Smooth muscle cell of the brain vasculature (primary cell): ENCODE results near the gene MCRIP2.
A peak's percentile ranks its signal among the peaks of the same experiment; 100 is the strongest.

Experiments
- DNase-seq: peaks from one replicate; pipeline ENCODE4 v3.0.0-alpha.2; 2012; ENCODE audit warnings: low read depth, low spot score

Gene MCRIP2

DNA sequence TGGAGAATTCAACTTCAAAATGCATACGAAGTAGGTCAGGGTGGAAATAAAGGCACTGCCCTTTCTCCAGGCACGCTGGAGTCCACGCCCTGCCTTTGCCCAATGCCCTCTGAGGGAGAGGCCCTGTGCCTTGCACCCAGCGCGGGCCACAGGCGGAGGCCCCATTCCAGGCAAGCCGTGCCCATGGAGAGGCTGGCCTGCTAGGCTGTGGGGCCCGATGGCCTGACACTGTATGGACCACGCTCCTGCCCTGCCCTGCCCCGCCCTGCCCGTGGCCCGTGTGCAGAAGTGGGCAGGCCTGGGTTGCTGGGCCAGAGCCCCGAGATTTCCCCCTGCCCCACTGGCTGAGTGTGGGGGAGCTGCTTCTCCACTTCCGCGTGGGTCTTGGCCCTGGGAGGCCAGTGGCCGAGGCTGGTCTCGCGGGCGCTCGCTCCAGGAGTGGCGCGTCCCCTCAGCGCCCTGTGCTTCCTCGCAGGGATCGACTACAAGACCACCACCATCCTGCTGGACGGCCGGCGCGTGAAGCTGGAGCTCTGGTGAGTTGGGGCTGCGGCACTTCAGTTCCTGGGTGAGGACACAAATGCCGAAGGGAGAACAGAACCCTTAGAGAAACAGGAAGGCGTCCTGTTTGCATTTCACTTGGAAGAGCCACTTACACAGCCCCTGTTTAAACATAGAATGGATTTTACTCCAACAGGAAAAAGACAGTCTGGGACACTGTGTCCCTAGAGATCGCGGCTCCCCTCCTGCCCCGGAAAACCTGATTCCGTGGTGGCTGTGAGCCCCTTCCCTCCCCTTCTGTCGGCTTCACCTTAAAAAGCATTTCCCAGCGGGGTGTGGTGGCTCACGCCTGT, 24.7 kb upstream of the MCRIP2 start:
- no peak for DNase-seq

DNA sequence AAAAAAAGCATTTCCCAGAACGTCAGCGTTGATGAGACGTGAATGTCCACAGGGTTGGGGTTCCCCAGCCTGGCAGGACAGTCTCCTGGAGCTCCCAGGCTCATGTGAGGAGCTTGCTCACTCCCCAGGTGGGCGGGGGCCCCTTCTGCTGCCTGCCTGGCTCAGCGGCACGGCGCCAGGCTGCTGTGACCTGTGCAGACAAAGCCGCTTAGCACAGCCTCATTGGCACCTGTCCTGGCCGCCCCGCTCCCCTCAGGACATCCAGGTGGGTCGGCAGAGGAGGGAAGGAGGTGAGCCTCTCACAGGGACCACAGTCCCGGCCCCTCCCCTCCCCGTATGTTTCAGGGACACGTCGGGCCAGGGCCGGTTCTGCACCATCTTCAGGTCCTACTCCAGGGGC, 23.8 kb upstream of the MCRIP2 start:
- DNase-seq: no peak

DNA sequence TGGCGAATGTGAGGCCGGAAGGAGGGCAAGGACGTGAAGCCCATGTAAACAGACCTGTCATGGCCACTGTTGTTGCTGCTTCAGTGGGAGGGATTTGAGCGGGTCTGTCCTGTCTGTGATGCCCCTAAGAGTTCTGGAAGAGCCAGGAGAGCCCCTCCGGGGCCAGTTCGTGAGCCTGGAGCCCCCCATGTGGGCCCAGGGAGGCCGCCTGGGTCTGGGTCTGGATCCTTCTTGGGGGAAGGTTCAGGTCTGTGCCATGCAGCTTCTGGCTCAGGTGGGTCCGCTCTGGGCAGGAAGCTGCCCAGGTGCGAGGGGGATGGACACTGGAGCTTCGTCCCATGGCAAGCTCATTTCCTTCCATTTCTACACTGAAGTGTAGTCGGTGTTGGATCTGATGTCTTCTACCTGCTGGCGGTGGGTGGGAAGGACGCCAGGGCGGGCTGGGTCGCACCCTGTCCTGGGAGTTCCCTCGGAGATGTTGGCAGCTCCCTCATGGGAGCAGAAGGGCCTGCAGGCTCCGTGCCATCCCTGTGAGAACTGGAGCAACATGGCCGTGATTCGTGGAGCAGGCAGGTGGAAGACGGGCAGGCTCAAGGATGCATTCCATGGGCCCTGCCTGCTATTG, 22.0 kb upstream of the MCRIP2 start:
- no peak for DNase-seq

DNA sequence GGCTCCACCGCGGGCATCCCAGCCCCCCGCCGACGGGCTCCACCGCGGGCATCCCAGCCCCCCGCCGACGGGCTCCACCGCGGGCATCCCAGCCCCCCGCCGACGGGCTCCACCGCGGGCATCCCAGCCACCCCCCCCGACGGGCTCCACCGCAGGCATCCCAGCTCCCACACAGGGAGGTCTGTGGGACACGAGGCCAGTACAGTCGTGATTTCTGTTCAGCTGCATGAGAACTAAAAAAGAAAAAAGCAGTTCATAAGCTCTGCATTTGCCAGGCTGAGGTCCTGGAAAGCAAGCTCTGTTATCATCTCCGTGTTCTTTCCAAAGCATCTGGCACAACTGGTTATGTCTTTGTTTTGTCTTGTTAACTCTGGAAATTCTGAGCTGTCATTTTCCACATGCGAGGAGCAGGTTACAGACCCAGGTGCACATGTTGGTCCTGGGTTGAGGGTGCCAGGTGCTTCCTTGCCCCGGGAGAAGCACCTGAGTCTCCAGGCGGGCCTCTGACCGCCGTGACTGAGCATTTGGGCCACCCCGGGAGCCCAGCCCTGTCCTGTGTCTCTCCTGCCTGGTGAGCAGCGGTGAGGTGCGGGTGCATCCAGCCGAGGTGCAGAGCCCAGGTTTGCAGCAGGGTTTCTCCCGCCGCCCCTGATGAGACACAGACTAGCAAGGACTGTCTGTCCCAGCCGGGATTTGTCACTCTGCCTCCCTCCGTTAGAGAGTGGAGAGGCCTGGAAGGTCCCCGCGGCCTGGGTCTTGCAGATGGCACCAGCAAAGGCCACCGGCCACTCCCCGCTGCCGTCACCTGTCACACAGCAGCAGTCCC, 20.7 kb upstream of the MCRIP2 start:
- no peak for DNase-seq

DNA sequence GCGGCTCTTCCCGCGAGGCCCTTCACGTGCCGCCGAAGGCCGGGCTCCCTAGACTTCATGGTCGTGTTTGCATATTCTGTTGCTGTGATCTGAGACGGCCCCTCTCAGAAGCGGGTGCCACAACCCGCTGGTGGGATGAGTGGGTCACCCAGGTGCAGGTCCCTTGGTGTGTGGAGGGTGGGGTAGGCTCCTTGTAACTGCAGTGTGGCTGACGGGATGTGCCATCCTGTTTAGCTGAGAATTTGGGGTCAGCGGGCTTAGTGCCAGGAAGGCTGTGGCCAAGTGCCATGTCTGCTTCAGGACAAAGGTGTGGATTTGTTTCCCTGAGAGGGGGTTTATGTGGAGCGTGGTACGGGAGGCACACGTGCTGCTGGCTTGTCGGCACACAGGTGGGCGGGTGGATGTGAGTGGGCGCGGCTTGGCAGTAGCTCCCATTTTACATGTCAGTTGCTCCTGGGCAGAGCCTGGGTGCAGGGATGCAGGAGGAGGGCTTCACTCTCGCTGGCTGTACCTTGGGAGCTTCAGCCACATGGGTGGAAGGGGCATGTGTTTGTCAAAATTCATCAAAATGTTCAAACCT, 20.0 kb upstream of the MCRIP2 start:
- no peak for DNase-seq

DNA sequence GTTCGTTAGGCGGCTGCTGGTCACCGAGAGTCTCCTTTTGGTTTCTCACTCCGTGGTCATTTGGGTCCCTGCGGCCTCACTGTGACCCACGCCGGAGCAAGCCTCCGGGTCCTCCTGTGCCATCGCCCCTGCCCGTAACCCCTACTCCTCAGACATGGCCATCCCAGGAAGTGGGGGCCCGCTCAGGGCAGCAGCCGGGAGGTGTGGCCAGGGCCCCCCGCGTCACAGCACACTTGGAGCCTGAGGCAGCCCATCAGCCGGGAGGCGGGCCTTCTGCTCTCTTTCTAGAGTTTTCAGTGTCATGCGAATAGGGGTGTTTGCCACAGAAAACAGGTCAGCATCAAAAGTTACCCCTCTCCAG, 18.7 kb upstream of the MCRIP2 start:
- DNase-seq: no peak

DNA sequence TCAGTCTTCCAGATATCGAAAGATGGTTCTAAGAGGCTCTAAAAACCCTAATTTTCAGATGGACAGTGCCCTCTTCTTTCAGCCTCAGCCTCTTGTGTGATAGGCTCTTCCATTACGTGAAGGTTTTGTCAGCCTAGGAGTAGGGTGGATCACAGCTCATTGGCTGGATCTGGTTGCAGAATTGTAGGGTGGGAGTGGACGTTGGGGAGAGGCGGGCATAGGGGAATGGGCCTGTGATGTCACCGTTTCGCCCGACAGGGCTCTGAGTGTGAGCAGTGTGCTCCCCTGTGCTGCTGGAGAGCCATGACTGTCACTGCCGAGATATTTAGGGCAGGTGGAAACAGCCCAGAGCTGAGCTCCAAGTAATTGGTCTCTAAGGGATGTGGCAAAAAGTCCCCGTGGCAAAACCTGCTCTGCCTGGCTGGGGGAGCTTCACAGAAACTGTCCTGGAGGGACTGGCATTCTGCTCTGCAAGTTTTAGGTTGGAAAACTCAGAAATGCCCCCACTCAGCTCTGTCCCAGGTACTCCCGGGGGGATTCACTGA, 17.0 kb upstream of the MCRIP2 start:
- no peak for DNase-seq

DNA sequence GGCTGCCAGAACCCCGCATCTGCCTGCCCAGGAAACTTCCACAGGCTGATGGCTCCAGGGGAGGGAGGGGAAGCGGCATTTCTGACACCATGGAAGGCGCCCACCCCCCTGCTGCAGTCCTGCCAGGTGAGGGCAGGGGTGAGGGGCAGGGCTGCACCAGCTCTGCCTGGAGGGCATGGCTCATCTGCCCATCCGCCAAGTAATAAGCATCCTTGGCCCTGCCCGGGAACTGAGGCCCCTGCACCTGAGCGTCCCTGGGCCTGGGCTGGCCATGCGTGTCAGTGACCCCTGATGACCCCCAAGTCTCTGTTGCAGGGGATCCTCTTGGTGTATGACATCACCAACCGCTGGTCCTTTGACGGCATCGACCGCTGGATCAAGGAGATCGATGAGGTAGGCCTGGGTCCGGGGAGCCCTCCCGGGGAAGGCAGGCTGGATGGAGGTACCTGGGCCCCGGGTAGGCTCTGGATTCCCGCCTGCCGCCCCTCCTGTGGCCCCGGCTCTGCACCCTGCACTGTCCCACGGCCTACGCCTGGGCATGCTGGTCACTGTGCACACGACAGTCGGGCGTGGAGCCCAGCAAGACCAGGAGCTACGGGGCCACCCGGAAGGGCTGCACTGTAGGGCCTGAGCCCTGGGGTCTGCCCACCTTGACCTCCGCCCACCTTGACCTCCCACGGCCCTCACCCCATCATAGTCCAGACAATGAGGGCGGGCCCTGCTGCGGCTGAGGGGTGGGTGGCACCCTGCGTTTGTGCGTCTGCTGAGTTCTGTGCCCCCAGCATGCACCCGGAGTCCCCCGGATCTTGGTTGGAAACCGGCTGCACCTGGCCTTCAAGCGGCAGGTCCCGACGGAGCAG, 16.3 kb upstream of the MCRIP2 start:
- no peak for DNase-seq

DNA sequence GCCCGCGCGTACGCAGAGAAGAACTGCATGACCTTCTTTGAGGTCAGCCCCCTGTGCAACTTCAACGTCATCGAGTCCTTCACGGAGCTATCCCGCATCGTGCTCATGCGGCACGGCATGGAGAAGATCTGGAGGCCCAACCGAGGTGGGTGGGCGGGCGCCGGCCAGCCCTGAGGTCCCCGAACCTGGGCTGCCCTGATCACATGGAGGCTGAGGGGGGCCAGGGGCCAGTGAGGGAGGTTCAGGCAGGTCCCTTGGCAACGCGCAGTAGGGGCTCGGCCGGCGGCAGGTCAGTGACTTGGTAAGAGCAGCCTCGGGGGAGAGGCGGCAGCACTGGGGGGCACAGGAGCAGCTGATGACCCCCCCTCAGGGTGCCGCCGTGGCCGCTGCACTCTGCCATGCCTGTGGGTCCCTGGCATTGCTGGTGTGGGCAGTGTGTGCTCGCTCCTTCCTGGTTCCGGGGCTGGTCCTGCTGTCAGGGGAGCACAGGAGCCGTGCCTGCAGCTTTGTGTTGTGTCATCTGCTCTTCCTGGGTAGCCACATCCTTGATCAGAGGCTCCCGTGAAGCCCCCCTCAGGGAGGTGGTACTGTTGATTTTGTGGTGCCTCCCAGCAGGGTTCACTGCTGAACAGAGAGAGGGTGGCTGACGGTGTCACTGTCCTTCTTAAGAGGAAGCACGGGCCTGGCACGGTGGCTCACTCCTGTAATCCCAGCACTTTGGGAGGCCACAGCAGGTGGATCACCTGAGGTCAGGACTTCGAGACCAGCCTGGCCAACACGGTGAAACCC, 15.5 kb upstream of the MCRIP2 start:
- no peak for DNase-seq

DNA sequence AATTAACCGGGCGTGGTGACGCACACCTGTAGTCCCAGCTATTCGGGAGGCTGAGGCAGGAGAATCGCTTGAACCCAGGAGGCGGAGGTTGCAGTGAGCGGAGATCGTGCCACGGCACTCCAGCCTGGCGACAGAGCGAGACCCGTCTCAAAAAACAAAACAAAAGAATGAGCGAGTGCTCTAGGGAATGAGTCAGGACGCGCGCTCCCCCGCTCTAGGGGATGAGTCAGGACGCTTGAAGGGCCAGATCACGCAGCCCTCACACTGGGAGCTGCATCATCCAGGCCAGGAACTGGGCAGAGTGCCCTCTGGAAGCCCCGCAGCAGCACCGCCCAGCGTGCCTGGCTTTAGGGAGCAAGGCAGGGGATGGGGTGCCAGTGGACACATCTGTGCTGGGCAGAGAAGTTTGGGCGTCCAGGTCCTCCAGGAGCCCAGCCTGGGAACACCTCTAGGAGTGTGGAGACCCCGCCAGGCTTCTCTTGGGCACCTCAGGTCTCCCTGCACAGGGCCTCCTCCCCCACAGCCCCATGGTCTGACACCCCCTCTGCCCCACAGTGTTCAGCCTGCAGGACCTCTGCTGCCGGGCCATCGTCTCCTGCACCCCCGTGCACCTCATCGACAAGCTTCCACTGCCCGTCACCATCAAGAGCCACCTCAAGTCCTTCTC, 14.7 kb upstream of the MCRIP2 start:
- DNase-seq: peak; percentile 84

DNA sequence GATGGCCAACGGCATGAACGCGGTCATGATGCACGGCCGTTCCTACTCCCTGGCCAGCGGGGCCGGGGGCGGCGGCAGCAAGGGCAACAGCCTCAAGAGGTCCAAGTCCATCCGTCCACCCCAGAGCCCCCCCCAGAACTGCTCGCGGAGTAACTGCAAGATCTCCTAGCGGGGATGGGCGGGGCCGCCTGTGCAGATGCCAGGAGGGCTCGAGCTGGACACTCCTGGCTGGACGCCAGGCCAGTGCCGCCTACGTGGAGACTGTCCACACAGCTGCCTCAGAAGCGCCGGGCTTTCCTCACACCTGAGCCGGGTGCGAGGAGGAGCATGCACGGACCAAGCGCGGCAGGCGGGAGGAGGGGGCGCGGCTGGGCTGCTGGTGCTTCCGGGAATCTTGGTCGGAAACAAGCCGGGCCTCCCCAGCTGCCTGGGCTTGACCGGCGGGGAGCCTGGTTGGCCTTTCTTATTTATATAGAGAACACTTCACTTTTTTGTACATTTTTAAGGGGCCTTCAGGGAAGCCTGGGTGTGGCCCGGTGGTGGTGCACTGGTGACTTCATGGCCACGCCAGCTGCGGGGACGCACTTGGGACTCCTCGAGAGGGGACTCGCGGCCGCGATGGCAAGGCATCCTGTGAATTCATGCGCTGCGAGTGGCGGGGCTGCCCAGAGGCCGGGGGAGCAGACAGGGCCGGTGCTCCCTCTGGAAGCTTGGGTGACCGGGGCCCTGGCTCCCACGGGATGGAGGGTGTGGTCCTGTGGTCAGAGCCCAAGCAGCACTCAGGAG, 14.0 kb upstream of the MCRIP2 start:
- no peak for DNase-seq

DNA sequence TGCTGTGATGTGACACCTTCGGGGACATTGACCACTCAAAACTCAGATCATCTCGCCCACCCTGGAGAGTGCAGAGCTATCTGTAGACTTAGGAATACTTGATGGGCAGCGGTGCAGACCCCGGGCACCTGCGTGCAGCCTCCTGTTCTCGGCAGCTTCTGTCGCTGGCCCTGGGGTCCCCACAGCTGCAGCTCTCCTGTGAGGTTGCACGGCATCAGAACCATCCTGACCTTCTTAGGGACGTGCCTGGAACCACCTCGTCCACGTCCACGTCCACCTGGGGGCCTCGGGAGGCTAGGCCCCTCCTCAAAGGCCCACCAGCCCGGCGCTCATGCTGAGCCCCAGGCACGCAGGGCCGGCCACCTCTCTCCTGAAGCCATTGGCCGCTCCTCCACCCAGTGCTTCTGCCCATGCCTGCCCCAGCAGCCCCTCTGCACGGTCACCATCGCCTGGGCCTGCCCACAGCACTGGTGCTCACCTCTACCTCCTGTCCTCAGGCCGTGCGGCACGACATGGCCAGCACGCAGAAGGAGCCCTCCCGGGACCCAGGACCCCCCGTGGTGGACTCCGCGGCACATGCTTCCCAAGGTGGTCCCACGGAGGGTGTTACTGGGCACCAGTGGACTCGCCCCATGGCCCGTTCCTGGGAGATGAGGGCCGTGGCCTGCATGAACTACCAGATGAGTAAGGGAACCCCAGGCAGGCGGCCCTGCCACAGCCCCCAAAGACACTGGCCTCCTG, 13.1 kb upstream of the MCRIP2 start:
- no peak for DNase-seq

DNA sequence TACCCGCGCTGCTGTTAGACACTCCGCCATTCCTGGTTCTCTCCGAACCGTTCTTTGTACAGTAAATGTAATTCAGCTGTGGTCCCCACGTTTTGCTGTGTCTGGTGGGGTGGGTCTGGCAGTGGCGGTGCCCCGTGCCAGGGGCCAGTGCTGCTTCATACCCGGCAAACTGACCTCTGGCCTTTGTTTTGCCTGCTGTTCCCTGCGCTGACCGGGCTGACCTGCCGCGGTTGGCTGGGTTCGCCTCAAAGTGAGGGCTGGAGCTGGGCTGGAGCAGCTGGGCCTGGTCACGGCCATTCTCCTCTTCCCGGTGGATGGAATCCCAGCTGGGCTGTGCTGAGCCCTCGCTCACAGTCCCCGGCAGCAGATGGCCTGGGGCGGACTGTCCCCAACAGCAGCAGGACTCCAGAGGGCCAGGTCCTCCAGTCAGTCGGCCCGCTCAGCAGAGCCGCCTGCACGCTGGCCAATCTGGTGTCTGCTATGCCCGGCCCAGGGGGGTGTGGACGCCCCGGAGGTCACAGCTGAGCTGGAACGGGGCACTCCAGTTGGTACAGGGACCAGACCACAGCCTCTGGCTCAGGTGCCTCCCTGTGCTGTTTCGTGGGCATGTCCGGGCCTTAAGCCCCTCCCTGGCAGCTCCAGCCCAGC, 12.3 kb upstream of the MCRIP2 start:
- no peak for DNase-seq

DNA sequence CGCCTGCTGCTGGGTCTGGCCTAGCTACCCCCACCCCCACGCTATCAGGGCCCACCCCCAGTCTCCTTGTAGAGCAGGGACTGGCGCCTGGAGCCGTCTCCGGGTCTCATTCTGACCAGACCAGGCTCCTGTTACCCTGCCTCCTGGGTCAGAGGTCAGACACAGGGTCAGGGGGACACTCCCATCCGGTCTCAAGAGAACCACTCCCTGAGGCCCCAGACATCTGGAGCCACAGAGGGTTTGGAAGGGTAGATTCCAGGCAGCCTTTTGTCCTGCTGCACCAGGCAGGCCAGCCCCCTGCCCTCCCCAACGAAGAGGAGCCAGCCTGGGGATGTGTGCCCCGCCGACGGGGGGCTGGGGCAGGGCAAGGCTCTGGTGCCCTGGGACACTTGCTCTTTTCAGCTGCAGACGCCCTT, 11.8 kb upstream of the MCRIP2 start:
- no peak for DNase-seq

DNA sequence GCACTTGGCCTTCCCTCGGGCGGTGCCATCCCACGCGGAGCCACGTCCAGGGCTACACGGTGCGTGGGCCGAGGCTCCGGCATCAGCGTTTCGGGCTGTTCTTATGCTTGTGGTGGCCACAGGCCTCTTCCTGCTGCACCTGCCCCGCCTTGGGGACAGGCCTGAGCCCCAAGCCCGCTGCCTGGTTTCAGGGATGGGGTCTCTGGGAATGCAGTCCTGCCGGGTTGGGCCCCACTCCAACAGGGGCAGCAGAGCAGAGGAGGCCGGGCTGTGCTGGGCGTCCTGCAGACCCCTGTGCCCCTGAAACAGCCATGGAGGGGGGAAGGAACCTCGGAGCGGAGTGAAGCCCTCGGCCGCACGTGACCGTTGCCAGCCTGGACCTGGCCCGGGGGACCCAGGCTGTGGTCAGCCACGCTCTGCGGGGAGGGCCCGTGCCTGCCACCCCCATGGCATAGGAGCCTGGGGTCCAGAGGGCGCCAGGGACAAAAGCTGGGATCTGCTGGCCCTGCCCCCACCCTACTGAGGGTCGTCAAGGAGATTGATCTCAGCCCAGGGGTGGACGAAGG, 11.3 kb upstream of the MCRIP2 start:
- DNase-seq: no peak

DNA sequence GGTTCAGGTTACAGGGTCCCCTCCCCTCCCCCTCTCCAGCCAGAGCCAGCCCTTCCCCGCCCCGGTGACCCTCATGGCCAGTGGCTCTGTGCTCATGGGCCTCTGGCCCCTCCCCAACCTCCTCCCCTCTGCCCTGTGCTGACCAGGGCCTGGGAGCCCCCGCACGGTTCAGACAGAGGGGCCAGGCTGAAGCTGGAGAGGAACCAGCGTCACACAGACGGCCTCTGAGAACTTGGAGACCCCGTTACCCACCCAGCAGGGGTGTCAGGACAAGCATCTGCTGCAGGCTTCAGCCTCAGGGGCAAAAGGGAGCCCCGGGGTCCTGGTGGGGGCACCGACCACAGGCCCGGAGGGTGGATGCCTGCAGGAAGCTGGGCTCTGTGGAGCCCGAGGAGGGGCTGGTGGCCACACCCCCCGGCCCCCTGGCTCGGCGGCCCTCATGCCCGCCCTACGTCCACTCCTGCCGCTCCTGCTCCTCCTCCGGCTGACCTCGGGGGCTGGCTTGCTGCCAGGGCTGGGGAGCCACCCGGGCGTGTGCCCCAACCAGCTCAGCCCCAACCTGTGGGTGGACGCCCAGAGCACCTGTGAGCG, 10.7 kb upstream of the MCRIP2 start, which contains the start of gene WFIKKN1:
Gene WFIKKN1, plus strand, starts transcription at position 171 of the 591 bp plus-strand sequence. Its CDS starts 269 bp downstream, at position 440.
- no peak for DNase-seq
